ENCODE measurements around the gene DAD1. TPM values are rescaled to one million over a fixed set of nuclear protein-coding genes. Genes with fewer than 3 reads are reported as not detected.

Gene DAD1
- polyA plus RNA-seq, 1 donor (not counting 4 experiments of a cell fraction or from before 2014, with no cell fraction given) = 351 TPM

- no peaks in the 10 kb centered on the region for H3K79me2 ChIP-seq (ENCODE audit: control insufficient read depth, insufficient read depth, low read length)
- dilution Hi-C loops (cut with MboI; ENCODE audit: extremely low pct_ligation_motif_present, low sequenced_read_pairs) = no loop called here
- no peaks in the 10 kb centered on the region for H3K9me1 ChIP-seq (ENCODE audit: control insufficient read depth, extremely low read depth, insufficient read depth, low read length)
- H4K20me1 ChIP-seq (ENCODE audit: control insufficient read depth, extremely low read depth, insufficient read depth, low read length) = no peaks in the 10 kb centered on the region
- no peaks in the 10 kb centered on the region for H3K9me3 ChIP-seq (ENCODE audit: control insufficient read depth, low read depth, low read length)
- no peak overlapping the region for H3K4me2 ChIP-seq (ENCODE audit: control insufficient read depth, extremely low read depth, insufficient read depth, low read depth, low read length)
- no peaks in the 10 kb centered on the region for H3K36me3 ChIP-seq (ENCODE audit: control insufficient read depth in 2 of 2, extremely low read depth in 1 of 2, insufficient read depth in 2 of 2, low read length in 2 of 2)
- H3K4me3 ChIP-seq (ENCODE audit: control insufficient read depth in 2 of 3, extremely low read depth in 1 of 3, insufficient read depth in 2 of 3, low read depth in 1 of 3, low read length in 3 of 3) = no peak overlapping the region
- no peak overlapping the region for H3K9ac ChIP-seq (ENCODE audit: control insufficient read depth, extremely low read depth, insufficient read depth, low read length)
- H2AFZ ChIP-seq (ENCODE audit: control insufficient read depth, low read length) = no peak overlapping the region
- H3K27me3 ChIP-seq (ENCODE audit: control insufficient read depth, extremely low read depth, insufficient read depth, low read length) = no peaks in the 10 kb centered on the region
- H3K27ac ChIP-seq (ENCODE audit: control insufficient read depth, insufficient read depth, low read length) = no peak overlapping the region
- no peak for FAIRE-seq
- TF ChIP-seq EZH2 (IDR thresholded peaks at IDR 0.05; ENCODE audit: low read length) = no peak
- no peak for TF ChIP-seq CTCF (optimal IDR thresholded peaks at IDR 0.05 in 1 of 3, IDR thresholded peaks at IDR 0.05 in 1 of 3, conservative IDR thresholded peaks at IDR 0.05 in 1 of 3; ENCODE audit: extremely low read depth in 1 of 3, insufficient read depth in 2 of 3, low read length in 3 of 3)
- no peak for DNase-seq (ENCODE audit: low read depth, low spot score)
- peaks cover 20% of the 10 kb centered on the region for H3K4me1 ChIP-seq (ENCODE audit: control insufficient read depth, extremely low read depth, insufficient read depth, low read length)
Measured at GRCh38 chr14:22546722-22547071, 42.3 kb downstream of the DAD1 start.

- dilution Hi-C loops (cut with MboI; ENCODE audit: extremely low pct_ligation_motif_present, low sequenced_read_pairs) = no loop called here
- TF ChIP-seq EZH2 (IDR thresholded peaks at IDR 0.05; ENCODE audit: low read length) = no peak
- no peak for TF ChIP-seq CTCF (optimal IDR thresholded peaks at IDR 0.05 in 1 of 3, IDR thresholded peaks at IDR 0.05 in 1 of 3, conservative IDR thresholded peaks at IDR 0.05 in 1 of 3; ENCODE audit: extremely low read depth in 1 of 3, insufficient read depth in 2 of 3, low read length in 3 of 3)
- Histone ChIP-seq H3K9me3 (ENCODE audit: control insufficient read depth, low read depth, low read length) (no peaks in the 10 kb centered on the region), H3K4me2 (ENCODE audit: control insufficient read depth, extremely low read depth, insufficient read depth, low read depth, low read length) (no peak overlapping the region), H3K4me1 (ENCODE audit: control insufficient read depth, extremely low read depth, insufficient read depth, low read length) (peaks cover 26% of the 10 kb centered on the region), H3K79me2 (ENCODE audit: control insufficient read depth, insufficient read depth, low read length) (no peaks in the 10 kb centered on the region), H3K27ac (ENCODE audit: control insufficient read depth, insufficient read depth, low read length) (no peak overlapping the region), H3K9ac (ENCODE audit: control insufficient read depth, extremely low read depth, insufficient read depth, low read length) (no peak overlapping the region), H3K4me3 (ENCODE audit: control insufficient read depth in 2 of 3, extremely low read depth in 1 of 3, insufficient read depth in 2 of 3, low read depth in 1 of 3, low read length in 3 of 3) (no peak overlapping the region), H3K9me1 (ENCODE audit: control insufficient read depth, extremely low read depth, insufficient read depth, low read length) (no peaks in the 10 kb centered on the region), H4K20me1 (ENCODE audit: control insufficient read depth, extremely low read depth, insufficient read depth, low read length) (no peaks in the 10 kb centered on the region), H2AFZ (ENCODE audit: control insufficient read depth, low read length) (no peak overlapping the region), H3K27me3 (ENCODE audit: control insufficient read depth, extremely low read depth, insufficient read depth, low read length) (no peaks in the 10 kb centered on the region), H3K36me3 (ENCODE audit: control insufficient read depth in 2 of 2, extremely low read depth in 1 of 2, insufficient read depth in 2 of 2, low read length in 2 of 2) (no peaks in the 10 kb centered on the region)
- DNase-seq (ENCODE audit: low read depth, low spot score) = no peak
- no peak for FAIRE-seq
Measured at GRCh38 chr14:22545842-22546721, 42.9 kb downstream of the DAD1 start.

All from keratinocyte (primary cell).